GM21381 (cell line): ENCODE measurements around the gene ZDHHC11.
"Not testable (repeated sequence)": the region's sequence is repeated elsewhere in the genome, so short reads cannot be mapped to it uniquely, and the experiment has no call there.

Experiments used
- ATAC-seq: cut with Tn5 transposase; IDR thresholded peaks from one replicate; pipeline ENCODE4 v1.9.1; 2021; ENCODE audit warnings: mild to moderate bottlenecking, moderate library complexity; ENCODE audit not compliant: unreplicated experiment

ZDHHC11 gene

DNA sequence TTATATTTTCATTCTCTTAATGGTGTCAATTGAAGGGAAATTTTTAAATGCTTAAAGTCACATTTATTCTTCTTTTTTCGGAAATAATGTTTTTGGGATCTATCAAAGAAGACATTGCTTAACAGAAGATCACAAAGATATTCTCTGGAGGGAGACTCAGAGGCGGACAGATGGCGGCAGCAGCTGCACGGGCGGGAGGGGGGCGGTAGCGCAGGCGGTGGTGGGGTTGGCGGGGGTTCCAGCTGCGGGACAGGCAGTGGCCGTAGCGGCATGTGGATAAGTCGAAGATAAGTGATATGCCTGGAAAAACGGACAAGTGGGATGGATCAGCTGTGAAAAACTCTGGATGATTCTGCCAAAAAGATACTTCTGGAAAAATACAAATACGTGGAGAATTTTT, 34.6 kb downstream of the ZDHHC11 start:
- ATAC-seq, result no peak

DNA sequence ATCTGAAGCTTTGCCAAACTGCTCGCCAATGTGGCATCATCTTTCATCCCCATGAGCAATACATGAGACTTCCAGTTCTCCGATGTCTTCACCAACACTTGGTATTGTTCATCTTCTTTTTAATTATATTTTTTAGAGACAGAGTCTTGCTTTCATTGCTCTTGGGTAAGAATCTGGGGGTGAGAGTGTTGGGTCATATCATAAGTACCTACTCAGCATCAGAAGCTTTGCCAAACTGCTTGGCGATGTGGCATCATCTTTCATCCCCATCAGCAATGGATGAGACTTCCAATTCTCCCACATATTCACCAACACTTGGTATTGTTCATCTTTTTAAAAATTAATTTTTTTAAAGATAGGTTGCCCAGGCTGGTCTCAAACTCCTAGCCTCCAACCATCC, 35.3 kb downstream of the ZDHHC11 start:
- no peak for ATAC-seq

DNA sequence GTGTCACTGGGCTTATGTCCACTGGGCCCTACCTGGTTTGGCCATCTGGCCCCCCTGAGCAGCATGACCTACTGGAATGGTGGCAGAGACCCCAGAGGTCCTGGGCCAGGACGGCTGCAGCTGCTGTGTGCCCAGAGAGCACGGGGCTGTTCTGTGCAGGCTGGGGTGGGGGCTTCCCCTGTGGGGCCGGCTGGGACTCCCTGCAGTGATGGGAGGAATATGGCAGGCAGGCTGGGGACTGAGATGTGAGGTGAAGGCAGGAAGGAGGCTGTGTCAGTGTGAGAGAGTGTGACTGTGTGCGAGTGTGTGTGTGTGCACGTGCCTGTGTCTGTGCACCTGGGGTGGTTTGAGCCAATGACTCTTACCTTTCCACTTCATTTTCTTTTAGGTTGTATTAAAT, 37.2 kb downstream of the ZDHHC11 start:
- ATAC-seq, result not testable (repeated sequence)

DNA sequence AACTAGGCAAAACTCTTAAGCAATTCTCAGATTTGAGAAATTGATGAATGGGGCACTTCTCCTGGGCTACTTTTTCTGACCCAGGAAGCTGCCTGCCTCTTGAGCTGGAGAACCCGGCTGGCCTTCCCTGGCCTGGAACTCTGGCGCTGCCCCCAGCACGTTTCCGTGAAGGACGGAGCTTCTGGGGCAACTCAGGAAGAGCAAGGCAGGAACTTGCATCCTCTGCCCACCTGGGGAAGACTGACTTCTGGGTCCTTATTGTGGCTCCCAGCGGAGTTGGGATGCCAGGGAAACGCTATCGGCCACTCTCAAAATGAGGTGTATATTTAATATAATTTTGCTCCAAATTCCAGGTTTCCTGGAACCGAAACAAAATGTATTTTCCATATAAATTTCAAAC, 39.4 kb downstream of the ZDHHC11 start:
- ATAC-seq, result not testable (repeated sequence)

DNA sequence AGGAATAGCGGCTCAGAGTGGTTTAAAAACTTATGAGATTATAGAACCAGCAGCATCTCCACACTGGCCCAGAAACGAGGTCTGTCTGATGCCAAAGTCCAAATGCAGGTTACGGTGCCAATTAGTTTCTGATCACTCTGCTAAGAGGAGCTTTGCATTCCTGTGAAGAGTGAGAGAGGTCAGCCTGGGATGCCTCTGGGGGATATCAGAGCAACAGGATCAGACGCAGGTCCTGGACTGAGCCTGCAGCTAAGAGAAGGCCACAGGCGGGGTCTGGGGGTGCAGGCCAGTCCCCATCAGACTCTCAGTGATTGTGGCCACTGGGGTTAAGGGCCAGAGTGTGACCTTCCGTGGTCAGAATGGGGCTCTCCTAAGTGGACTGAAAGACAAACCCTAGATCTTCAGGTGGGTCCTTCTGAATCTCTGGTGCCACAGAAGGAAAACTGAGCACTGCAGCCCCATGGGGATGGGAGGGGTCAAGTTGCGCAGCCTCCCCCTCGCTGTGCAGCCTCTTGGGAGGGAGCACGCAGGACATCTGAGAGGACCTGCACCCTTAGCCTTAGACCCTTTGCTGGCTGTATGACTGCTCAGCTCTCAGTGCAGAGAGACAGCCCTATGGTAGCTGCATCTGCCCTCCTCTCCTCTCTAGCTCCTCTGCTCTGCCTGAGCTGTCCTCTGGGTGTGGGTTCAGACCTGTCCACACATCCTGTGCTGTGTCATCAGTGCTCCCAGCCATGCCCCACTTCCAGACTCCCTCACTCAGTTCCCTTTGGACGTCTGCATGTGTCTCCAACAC, 42.9 kb downstream of the ZDHHC11 start:
- ATAC-seq, result not testable (repeated sequence)

DNA sequence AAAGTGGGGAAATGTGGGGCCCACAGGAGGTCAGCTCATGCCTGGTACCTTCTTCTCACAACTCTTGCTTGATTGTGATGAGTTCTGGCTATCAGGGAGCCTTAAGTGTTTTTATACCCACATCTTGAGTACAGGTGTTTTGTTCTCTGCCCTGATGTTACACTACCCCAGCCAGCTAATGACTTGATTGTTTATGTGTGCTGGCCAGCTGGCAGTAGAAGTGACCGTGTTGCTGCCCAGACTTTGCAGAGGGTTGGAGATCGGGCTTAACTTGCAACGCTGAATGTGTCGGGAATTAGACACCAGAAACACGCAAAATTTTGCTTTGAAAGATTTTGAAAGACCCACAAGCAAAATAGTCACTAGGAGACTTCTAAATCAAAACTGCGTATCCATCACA, 49.3 kb downstream of the ZDHHC11 start:
- ATAC-seq, result no peak

DNA sequence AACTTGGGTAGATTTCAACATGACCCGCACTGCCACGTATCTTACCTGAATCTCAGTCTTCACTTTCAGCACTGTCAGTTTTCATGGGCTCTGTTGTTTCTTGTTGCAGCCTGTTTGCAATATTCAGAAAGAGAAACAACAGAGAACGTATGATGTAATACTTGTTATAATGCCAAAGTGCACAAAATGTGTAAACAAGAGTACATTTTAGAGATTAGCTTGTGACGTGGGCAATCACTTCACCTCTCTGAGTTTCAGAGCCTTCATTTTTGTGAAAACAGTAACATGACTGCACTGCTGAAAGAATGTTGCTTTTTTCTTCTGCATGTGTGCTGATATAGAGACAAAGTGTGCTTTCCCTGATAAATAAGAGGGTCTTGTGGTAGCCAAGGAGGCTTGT, 49.7 kb downstream of the ZDHHC11 start:
- ATAC-seq, result not testable (repeated sequence)

DNA sequence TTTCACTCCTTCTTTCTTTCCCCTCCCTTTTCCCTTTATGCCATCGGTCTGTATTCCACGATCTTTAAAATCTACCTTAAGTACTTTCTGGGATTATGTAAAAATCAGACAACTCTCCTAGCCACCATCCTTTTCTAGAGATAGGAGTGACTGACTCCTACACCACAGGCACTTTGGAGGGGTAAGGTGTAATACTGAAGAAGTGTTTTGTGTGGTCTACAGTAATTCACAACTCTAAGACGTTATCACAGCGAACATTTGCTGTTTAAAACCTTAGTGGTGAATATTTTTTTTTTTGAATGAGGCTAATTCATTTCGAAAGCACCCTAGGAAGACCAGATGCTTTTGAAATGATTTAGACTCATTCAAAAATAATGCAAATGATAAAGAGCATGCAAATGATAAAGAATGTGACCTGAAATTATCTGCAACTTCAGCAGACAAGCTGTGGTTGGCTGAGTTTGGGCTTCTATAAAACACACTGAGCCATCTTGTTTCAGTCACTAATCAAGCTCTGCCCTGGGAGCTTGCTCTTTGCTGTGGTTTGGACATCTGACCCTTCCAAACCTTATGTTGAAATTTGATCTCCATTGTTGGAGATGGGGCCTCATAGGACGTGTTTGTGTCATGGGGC, 52.2 kb downstream of the ZDHHC11 start:
- not testable (repeated sequence) for ATAC-seq

DNA sequence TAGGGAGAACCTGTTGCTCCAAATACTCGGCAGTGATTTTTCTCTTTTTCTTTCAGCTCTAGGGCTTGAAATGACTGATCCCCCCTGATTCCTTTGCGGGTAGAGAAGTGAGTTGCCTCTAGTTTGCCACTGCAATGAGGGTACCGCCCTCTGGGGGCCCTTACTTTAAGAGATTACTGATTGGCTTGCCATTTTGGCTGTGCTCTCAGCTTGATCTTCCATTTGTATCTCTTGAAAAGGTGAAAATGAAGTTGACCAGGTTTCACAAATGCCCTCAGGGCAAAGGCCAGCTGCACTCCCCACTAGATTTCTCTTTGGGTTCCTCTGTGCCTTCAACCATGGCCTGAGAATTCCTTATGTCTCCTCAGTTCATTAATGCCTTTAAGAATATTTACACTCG, 52.8 kb downstream of the ZDHHC11 start:
- ATAC-seq, result not testable (repeated sequence)

DNA sequence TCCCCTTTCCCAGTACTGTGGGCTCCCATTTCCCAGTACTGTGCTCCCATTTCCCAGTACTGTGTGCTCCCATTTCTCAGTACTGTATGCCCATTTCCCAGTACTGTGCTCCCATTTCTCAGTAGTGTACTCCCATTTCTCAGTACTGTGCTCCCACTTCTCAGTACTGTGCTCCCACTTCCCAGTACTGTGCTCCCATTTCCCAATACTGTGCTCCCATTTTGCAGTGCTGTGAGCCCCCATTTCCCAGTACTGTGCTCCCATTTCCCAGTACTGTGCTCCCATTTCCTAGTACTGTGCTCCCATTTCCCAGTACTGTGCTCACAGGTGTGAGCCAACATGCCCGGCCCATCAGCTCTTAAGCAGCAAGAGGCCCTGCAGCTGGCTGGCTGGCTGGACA, 54.9 kb downstream of the ZDHHC11 start:
- not testable (repeated sequence) for ATAC-seq

DNA sequence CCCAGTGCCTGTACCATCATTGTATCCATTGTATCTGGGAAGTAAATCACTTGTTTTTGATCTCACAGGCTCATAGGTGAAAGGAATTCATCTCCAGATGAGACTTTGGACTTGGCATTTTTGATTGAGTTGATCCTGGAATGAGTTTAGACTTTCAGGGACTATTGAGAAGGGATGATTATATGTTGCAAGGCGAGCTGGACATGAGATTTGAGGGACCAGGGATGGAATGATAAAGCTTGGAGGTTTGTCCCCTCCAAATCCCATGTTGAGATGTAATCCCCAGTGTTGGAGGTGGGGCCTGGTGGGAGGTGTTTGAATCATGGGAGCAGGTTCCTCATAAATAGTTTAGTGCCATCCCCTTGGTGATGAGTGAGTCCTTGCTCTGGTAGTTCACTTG, 55.8 kb downstream of the ZDHHC11 start:
- ATAC-seq, result not testable (repeated sequence)

DNA sequence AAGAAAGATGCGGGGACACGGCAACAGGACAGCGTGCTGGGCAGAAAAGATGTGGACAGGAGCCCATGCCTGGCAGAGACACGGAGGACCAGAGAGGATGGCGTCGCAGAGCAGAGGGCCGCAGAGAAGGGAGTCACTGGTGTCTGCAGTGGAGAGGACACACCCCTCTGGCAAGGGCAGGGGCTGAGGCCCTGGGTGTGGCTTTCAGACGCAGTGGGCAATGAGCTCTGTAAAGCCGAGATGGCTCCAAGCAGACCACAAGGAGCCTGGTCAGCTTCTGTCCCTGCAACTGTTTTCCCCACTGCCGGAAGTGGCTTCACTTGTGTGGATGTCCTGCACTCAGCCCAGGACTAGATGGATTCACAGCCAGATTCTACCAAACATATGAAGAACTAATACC, 62.1 kb downstream of the ZDHHC11 start:
- ATAC-seq, result not testable (repeated sequence)

DNA sequence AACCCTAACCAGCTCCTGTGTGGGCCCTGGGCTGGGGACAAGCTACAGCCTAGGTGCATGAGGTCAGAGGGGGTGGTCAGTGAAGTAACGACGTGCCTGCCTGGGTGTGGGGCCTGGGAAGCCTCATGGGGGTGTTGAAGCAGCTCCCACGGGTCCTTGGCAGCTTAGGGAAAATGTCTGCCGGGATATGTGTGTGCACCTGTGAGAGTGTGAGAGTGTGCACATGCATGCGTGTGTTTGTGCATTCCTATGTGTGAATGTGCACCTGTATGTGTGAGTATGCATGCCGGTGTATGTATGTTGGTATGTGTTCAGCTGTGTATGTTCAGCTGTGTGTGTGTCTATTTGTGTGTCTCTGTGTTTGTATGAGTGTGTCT, 62.9 kb downstream of the ZDHHC11 start:
- ATAC-seq, result not testable (repeated sequence)

DNA sequence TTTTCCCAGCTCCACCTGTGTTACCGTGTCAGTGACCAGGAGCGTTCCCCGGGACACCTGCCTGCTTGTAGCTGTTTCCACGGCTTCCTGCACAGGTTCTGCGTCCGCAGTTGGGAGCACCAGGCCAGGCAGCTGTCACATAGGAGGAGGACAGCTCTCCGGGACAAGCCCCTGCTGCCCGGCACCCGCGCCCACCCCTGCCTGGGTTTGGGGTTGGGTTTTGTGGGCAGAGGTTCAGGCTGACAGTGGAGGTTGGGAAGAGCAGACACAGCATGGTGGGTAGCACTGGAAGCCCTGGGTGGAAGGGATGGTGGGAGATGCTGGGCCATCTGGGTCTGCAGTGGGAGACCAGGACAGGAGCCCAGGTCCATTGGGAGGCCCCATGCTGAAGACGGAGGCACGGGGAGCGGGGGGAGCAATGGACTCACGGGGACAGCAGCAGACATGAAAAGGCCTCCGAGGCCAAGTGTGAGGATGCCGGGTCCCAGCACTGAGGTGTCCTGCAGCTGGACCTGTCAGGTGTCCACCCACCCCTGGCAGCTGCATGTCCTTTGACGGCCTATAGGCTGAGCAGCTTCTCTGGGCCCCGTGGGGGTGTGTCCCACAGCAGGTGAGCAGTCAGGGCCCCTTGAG, 63.4 kb downstream of the ZDHHC11 start:
- not testable (repeated sequence) for ATAC-seq

DNA sequence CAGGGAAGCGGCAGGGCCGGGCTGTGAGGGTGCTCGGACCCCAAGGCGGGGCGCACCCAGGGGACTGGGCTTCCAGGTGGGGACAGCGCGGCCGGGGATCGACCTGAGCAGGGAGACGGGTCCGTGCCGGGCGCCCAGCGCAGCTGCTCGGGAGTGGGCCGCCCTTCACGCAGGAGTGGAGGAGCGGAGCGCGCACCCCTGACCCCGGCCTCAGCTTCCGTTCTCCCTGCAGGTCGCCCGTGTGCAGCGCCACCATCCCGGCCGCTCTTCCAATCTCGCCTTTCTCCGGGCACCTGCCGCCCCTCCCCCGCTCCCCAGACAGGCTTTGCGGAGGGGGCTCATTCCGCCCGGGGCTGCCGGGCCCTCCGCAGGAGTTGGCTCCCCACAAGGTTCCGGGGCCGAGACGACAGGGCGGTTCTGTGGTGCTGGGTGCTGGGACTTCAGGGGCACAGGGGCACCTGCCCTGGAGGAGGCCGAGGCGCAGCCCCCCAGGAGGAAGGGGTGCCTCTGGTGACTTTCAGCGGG, 65.5 kb downstream of the ZDHHC11 start:
- peak; percentile 27 for ATAC-seq

DNA sequence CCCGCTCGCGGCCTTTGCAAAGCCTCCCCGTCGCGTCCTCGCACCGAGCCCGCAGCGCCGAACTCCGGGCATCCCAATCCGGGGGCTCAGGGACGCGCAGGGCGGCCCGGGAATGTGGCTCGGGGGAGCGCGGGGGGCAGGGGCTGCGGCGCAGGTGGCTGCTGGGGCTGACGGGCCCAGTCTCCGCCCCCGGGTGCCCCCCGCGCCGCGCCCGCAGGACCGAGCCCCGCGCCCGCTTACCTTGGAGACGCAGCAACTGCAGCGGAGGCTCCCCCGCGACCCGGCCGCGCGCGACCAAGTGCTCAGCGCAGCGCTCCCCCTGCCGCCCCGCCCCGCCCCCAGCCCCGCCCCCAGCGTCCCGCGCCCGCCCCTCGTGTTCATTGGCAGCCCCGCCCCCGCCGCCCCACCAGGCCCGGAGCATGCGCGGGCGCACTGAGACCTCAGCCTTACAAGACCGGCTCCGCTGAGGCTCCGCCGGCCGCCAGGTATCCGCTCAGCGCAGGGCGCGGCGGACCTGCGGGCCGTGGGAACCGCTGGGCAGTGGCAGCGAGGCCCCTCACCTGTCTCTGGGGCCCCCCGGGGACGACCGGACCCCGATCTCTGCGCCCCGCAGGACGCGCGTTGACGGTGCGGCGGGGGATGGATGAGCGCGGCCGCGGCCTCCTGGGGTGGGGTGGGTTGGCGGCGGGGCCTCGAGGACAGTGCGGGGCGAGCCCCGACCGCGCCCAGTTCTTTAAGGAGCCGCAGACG, 66.2 kb downstream of the ZDHHC11 start, which contains the start of gene ZDHHC11B:
TSS of gene ZDHHC11B (minus strand) at position 302 of the 750 bp plus-strand sequence. CDS start 17,810 bp downstream, outside the sequence.
- peak; percentile 66 for ATAC-seq

DNA sequence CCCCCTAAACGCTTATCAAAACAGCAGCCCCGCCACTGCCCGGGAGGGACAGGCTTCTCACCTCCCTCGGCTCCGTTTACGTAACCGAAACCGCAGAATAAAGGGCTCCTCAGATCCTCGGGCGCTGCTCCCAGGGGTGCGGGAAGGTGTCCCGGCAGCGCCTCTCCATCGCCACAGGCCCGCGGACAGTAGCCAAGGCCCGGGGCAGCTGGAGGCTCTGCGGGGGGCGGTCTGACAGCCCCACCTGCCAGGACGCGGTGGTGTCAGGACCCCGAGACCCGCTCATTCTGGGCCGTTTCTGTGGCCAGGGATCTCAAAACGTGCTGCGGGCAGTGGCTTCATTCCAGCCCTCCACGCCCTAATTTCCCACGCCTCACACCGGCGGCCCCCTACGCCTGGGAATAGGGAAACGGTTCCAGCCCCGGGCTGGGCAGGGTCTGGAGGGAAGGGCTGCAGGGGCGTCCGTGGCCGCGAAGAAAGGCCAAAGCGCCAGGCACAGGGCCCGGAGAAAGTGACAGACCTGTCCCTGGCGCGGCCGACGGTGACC, 66.8 kb downstream of the ZDHHC11 start:
- not testable (repeated sequence) for ATAC-seq

DNA sequence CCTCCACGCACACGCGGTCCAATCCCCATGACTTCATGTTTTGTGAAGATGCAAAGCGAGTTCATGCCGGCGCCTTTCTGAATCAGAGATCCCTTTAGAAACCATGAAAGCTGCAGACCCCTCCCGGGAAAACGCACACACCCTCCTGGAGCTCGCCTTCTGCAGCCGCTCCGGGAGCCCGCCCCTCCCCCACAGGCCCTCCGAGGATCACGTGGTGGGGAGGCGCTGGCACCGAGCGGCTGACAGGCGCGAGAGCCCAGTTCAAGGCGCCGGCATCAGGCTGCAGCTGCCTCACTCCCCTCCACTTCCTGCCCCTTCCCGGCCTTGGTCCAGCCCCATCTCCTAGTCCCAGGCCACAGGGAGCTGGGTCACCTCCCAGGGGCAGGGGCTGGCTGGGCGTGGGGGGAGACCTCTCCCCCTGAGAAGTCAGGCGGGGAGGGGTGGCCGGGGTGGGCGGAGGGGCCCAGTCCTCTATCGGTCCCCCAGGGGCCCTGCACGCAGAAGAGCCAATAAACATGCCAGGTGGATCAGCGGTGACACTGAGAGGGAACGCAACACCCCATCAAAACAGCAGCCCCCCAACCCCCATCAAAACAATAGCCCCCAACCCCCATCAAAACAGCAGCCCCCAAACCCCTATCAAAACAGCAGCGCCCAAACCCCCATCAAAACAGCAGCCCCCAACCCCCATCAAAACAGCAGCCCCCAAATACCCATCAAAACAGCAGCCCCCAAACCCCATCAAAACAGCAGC, 67.6 kb downstream of the ZDHHC11 start:
- not testable (repeated sequence) for ATAC-seq

DNA sequence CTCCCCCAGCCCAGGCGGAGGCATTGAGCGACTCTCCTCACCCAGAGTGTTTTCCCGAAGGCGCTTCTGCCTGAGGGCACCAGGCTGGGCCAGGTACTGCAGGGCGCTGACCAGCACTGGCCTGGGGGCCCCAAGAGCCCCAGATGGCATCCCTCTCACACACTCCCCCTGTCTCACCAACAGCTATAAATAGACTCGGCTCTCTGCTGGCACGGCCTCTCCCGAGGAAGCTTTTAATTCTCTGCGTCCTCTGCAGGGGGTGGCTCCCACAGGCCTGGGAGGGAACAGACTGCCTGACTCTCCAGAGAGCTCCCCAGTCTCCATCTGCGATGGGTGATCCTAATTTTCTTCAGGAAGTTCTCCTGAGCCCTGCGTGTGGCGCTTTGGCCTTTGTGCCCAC, 68.4 kb downstream of the ZDHHC11 start:
- ATAC-seq, result not testable (repeated sequence)

DNA sequence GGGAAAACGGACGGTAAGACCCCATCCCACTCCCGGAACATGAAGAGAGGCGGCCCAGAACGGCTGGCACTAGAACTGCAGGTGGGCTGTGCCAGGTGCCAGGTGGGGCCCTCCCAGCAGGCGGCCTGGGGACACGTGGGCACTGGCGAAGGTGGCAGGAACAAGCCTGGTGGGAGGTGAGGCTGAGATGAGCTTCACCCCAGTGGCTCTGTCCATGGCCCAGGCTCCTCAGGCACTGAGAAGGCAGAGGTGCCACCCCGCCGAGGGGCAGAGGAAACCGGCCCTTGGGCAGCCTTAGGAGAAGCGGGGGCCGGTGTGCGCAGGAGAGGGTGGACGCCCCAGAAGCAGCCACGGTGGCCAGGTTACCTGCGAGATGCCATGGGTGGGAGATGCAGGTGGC, 70.2 kb downstream of the ZDHHC11 start:
- not testable (repeated sequence) for ATAC-seq
